HEK293 (cell line): ENCODE data around the gene IBTK.

Experiments used
- BCL11B ChIP-seq: fragments of 450-650 bp; formaldehyde crosslinking; IDR thresholded peaks from 2 replicates; pipeline ENCODE4 v1.5.1; 2016; ENCODE audit warnings: low read depth, missing biosample characterization, missing genetic modification characterization
- GFI1B ChIP-seq: fragments of 450-650 bp; formaldehyde crosslinking; IDR thresholded peaks from 2 replicates; pipeline ENCODE4 v1.5.1; 2016; ENCODE audit warnings: missing biosample characterization, missing genetic modification characterization
- MEIS1 ChIP-seq: sonication (generic); formaldehyde crosslinking; IDR thresholded peaks from 2 replicates; pipeline ENCODE4 v1.8.1; 2022; ENCODE audit warnings: missing genetic modification reagents, mild to moderate bottlenecking, borderline replicate concordance
- MZF1 ChIP-seq: fragments of 450-650 bp; formaldehyde crosslinking; IDR thresholded peaks from 2 replicates; pipeline ENCODE4 v1.5.1; 2017; ENCODE audit warnings: missing biosample characterization, missing genetic modification characterization, borderline replicate concordance
- OSR2 ChIP-seq: fragments of 450-650 bp; formaldehyde crosslinking; IDR thresholded peaks from 2 replicates; pipeline ENCODE4 v1.5.1; 2016; ENCODE audit warnings: missing biosample characterization, missing genetic modification characterization
- RBAK ChIP-seq: fragments of 450-650 bp; formaldehyde crosslinking; IDR thresholded peaks from 2 replicates; pipeline ENCODE4 v1.5.1; 2016; ENCODE audit warnings: missing biosample characterization, missing genetic modification characterization
- TRIM28 ChIP-seq: IDR thresholded peaks from 2 replicates; pipeline ENCODE4 v1.6.1; 2011; ENCODE audit warnings: low read length, control low read depth, borderline replicate concordance
- ZBTB21 ChIP-seq: fragments of 450-650 bp; formaldehyde crosslinking; IDR thresholded peaks from 2 replicates; pipeline ENCODE4 v1.5.1; 2017; ENCODE audit warnings: missing biosample characterization, missing genetic modification characterization
- ZNF10 ChIP-seq: fragments of 450-650 bp; formaldehyde crosslinking; IDR thresholded peaks from 2 replicates; pipeline ENCODE4 v1.5.1; 2017; ENCODE audit warnings: missing biosample characterization, missing genetic modification characterization
- ZNF114 ChIP-seq: fragments of 450-650 bp; formaldehyde crosslinking; IDR thresholded peaks from 2 replicates; pipeline ENCODE4 v1.5.0; 2017; ENCODE audit warnings: missing biosample characterization, missing genetic modification characterization
- ZNF140 ChIP-seq: fragments of 450-650 bp; formaldehyde crosslinking; IDR thresholded peaks from 2 replicates; pipeline ENCODE4 v1.5.1; 2016; ENCODE audit warnings: missing biosample characterization, missing genetic modification characterization
- ZNF19 ChIP-seq: fragments of 450-650 bp; formaldehyde crosslinking; IDR thresholded peaks from 2 replicates; pipeline ENCODE4; 2016; ENCODE audit warnings: missing biosample characterization, missing genetic modification characterization, low read depth
- ZNF2 ChIP-seq: fragments of 450-650 bp; formaldehyde crosslinking; IDR thresholded peaks from 2 replicates; pipeline ENCODE4 v1.5.1; 2016; ENCODE audit warnings: missing biosample characterization, missing genetic modification characterization
- ZNF239 ChIP-seq: fragments of 450-650 bp; formaldehyde crosslinking; IDR thresholded peaks from 2 replicates; pipeline ENCODE4 v1.5.1; 2016; ENCODE audit warnings: missing biosample characterization, missing genetic modification characterization
- ZNF266 ChIP-seq: fragments of 450-650 bp; formaldehyde crosslinking; IDR thresholded peaks from 2 replicates; pipeline ENCODE4 v1.5.1; 2016; ENCODE audit warnings: missing biosample characterization, missing genetic modification characterization, low read depth
- ZNF274 ChIP-seq, 2 experiments: fragments of 200-500 bp in 1 of 2; fragments of 450-650 bp in 1 of 2; sonication (Bioruptor generic) in 1 of 2; formaldehyde crosslinking in 1 of 2; IDR thresholded peaks; 2 replicates each; pipeline versions ENCODE4 v1.5.1 to v1.6.1; 2014 to 2016; ENCODE audit warnings: borderline replicate concordance in 1 of 2, inconsistent platforms in 1 of 2, low read length in 1 of 2, missing biosample characterization in 1 of 2, missing genetic modification characterization in 1 of 2
- ZNF335 ChIP-seq: fragments of 450-650 bp; formaldehyde crosslinking; conservative IDR thresholded peaks from 2 replicates; pipeline ENCODE4 v1.5.1; 2016; ENCODE audit warnings: missing biosample characterization, missing genetic modification characterization
- ZNF366 ChIP-seq: fragments of 450-650 bp; formaldehyde crosslinking; conservative IDR thresholded peaks from 2 replicates; pipeline ENCODE4 v1.5.1; 2016; ENCODE audit warnings: missing biosample characterization, missing genetic modification characterization
- ZNF558 ChIP-seq: fragments of 450-650 bp; formaldehyde crosslinking; IDR thresholded peaks from 2 replicates; pipeline ENCODE4 v1.5.1; 2016; ENCODE audit warnings: missing biosample characterization, missing genetic modification characterization
- ZNF830 ChIP-seq: fragments of 450-650 bp; IDR thresholded peaks from 2 replicates; pipeline ENCODE4 v1.5.0; 2018; ENCODE audit warnings: missing biosample characterization, missing genetic modification characterization, low read depth, mild to moderate bottlenecking, moderate library complexity
- ZNF843 ChIP-seq: fragments of 450-650 bp; formaldehyde crosslinking; IDR thresholded peaks from 2 replicates; pipeline ENCODE4 v1.5.1; 2016; ENCODE audit warnings: missing biosample characterization, missing genetic modification characterization
- ZXDB ChIP-seq: fragments of 450-650 bp; formaldehyde crosslinking; IDR thresholded peaks from 2 replicates; pipeline ENCODE4 v1.5.1; 2016; ENCODE audit warnings: missing biosample characterization, missing genetic modification characterization
- TF ChIP-seq, protein P1 (sequence below): fragments of 450-650 bp; formaldehyde crosslinking; IDR thresholded peaks from 2 replicates; pipeline ENCODE4 v1.5.1; 2016; ENCODE audit warnings: missing biosample characterization, missing genetic modification characterization
- TF ChIP-seq, protein P2 (sequence below): fragments of 450-650 bp; formaldehyde crosslinking; IDR thresholded peaks from 2 replicates; pipeline ENCODE4 v1.5.1; 2016; ENCODE audit warnings: missing biosample characterization, missing genetic modification characterization
- TF ChIP-seq, protein P3 (sequence below): fragments of 450-650 bp; formaldehyde crosslinking; IDR thresholded peaks from 2 replicates; pipeline ENCODE4 v1.5.1; 2016; ENCODE audit warnings: missing biosample characterization, missing genetic modification characterization
- TF ChIP-seq, protein P4 (sequence below): fragments of 450-650 bp; formaldehyde crosslinking; IDR thresholded peaks from 2 replicates; pipeline ENCODE4 v1.5.1; 2016; ENCODE audit warnings: missing biosample characterization, missing genetic modification characterization
- TF ChIP-seq, protein P5 (sequence below): fragments of 450-650 bp; formaldehyde crosslinking; IDR thresholded peaks from 2 replicates; pipeline ENCODE4 v1.5.1; 2016; ENCODE audit warnings: missing biosample characterization, missing genetic modification characterization
- TF ChIP-seq, protein P6 (sequence below): fragments of 450-650 bp; formaldehyde crosslinking; IDR thresholded peaks from 2 replicates; pipeline ENCODE4 v1.5.1; 2016; ENCODE audit warnings: missing biosample characterization, missing genetic modification characterization

Gene IBTK

DNA sequence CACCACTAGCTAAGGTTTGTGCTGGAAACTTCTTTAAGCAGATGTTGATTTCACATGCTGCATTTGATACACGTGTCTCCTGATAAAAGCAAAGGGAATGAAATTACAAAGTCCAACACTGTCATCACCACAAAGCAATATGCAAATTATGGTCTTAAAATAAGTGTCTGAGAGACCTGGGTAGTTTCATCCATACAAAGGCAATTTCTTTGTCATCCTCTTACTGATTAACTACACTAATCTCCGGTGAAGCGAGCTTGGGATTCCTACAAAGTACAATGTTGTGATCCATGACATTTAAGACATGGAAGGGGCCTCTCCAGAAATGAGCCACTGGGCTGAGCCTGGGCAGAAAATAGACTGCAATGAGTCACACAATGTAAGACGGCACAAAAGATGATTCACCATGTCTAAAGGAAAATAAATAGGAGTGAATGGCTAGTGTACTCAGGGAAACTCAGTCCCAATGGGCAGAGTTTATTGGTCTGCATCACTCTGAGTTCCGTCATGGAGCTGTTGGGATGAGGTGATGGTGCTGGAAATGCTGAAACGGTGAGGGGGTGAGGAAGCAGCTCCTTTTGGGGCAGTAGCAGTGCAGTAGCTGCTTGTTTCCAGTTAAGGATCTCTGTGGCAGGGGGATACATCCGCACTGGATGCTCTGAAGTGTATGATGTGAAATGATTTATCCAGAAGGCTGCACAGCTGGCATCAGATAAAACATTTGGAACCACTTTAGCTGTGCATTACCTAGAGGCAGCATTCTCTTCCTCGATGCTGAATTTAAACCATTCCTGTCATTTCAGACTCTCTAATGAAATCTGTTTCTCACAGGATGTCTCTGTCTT, 103.3 kb downstream of the IBTK start (continued):
- TF ChIP-seq, protein P1, sequence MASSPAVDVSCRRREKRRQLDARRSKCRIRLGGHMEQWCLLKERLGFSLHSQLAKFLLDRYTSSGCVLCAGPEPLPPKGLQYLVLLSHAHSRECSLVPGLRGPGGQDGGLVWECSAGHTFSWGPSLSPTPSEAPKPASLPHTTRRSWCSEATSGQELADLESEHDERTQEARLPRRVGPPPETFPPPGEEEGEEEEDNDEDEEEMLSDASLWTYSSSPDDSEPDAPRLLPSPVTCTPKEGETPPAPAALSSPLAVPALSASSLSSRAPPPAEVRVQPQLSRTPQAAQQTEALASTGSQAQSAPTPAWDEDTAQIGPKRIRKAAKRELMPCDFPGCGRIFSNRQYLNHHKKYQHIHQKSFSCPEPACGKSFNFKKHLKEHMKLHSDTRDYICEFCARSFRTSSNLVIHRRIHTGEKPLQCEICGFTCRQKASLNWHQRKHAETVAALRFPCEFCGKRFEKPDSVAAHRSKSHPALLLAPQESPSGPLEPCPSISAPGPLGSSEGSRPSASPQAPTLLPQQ: peak; percentile 62; the same call in 1 of the 2 replicates
- no peak for TF ChIP-seq ZNF114
- TF ChIP-seq, protein P2, sequence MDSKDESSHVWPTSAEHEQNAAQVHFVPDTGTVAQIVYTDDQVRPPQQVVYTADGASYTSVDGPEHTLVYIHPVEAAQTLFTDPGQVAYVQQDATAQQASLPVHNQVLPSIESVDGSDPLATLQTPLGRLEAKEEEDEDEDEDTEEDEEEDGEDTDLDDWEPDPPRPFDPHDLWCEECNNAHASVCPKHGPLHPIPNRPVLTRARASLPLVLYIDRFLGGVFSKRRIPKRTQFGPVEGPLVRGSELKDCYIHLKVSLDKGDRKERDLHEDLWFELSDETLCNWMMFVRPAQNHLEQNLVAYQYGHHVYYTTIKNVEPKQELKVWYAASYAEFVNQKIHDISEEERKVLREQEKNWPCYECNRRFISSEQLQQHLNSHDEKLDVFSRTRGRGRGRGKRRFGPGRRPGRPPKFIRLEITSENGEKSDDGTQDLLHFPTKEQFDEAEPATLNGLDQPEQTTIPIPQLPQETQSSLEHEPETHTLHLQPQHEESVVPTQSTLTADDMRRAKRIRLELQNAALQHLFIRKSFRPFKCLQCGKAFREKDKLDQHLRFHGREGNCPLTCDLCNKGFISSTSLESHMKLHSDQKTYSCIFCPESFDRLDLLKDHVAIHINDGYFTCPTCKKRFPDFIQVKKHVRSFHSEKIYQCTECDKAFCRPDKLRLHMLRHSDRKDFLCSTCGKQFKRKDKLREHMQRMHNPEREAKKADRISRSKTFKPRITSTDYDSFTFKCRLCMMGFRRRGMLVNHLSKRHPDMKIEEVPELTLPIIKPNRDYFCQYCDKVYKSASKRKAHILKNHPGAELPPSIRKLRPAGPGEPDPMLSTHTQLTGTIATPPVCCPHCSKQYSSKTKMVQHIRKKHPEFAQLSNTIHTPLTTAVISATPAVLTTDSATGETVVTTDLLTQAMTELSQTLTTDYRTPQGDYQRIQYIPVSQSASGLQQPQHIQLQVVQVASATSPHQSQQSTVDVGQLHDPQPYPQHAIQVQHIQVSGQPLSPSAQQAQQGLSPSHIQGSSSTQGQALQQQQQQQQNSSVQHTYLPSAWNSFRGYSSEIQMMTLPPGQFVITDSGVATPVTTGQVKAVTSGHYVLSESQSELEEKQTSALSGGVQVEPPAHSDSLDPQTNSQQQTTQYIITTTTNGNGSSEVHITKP (tag by site-specific recombination): peak; percentile 67
- no peak for TF ChIP-seq RBAK (tag by site-specific recombination)
- peak; percentile 71 for TF ChIP-seq TRIM28
- TF ChIP-seq ZNF843 (tag by site-specific recombination): peak; percentile 60
- TF ChIP-seq, protein P3, sequence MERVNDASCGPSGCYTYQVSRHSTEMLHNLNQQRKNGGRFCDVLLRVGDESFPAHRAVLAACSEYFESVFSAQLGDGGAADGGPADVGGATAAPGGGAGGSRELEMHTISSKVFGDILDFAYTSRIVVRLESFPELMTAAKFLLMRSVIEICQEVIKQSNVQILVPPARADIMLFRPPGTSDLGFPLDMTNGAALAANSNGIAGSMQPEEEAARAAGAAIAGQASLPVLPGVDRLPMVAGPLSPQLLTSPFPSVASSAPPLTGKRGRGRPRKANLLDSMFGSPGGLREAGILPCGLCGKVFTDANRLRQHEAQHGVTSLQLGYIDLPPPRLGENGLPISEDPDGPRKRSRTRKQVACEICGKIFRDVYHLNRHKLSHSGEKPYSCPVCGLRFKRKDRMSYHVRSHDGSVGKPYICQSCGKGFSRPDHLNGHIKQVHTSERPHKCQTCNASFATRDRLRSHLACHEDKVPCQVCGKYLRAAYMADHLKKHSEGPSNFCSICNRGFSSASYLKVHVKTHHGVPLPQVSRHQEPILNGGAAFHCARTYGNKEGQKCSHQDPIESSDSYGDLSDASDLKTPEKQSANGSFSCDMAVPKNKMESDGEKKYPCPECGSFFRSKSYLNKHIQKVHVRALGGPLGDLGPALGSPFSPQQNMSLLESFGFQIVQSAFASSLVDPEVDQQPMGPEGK (tag by site-specific recombination): peak; percentile 65
- peak; percentile 51 for TF ChIP-seq ZNF366 (tag by site-specific recombination)
- no peak for TF ChIP-seq ZNF140 (tag by site-specific recombination)
- no peak for TF ChIP-seq ZNF558 (tag by site-specific recombination)
- peak; percentile 61 for TF ChIP-seq ZXDB (tag by site-specific recombination)
- TF ChIP-seq MEIS1 (CRISPR knock-in tag): no peak
- TF ChIP-seq, protein P4, sequence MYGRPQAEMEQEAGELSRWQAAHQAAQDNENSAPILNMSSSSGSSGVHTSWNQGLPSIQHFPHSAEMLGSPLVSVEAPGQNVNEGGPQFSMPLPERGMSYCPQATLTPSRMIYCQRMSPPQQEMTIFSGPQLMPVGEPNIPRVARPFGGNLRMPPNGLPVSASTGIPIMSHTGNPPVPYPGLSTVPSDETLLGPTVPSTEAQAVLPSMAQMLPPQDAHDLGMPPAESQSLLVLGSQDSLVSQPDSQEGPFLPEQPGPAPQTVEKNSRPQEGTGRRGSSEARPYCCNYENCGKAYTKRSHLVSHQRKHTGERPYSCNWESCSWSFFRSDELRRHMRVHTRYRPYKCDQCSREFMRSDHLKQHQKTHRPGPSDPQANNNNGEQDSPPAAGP (tag by site-specific recombination): peak; percentile 76
- TF ChIP-seq ZNF19 (tag by site-specific recombination): no peak
- TF ChIP-seq, protein P5, sequence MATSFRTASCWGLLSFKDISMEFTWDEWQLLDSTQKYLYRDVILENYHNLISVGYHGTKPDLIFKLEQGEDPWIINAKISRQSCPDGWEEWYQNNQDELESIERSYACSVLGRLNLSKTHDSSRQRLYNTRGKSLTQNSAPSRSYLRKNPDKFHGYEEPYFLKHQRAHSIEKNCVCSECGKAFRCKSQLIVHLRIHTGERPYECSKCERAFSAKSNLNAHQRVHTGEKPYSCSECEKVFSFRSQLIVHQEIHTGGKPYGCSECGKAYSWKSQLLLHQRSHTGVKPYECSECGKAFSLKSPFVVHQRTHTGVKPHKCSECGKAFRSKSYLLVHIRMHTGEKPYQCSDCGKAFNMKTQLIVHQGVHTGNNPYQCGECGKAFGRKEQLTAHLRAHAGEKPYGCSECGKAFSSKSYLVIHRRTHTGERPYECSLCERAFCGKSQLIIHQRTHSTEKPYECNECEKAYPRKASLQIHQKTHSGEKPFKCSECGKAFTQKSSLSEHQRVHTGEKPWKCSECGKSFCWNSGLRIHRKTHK (tag by site-specific recombination): 0 out of 2 replicates have a peak, but pooled peaks have one; percentile 3
- peak; percentile 59 for TF ChIP-seq ZNF335
- TF ChIP-seq ZNF274 (IDR thresholded peaks at IDR 0.05; ENCODE audit: low read length): no peak
- no peak for TF ChIP-seq ZNF274 (tag by site-specific recombination; IDR thresholded peaks at IDR 0.05; ENCODE audit: borderline replicate concordance)
- TF ChIP-seq, protein P6, sequence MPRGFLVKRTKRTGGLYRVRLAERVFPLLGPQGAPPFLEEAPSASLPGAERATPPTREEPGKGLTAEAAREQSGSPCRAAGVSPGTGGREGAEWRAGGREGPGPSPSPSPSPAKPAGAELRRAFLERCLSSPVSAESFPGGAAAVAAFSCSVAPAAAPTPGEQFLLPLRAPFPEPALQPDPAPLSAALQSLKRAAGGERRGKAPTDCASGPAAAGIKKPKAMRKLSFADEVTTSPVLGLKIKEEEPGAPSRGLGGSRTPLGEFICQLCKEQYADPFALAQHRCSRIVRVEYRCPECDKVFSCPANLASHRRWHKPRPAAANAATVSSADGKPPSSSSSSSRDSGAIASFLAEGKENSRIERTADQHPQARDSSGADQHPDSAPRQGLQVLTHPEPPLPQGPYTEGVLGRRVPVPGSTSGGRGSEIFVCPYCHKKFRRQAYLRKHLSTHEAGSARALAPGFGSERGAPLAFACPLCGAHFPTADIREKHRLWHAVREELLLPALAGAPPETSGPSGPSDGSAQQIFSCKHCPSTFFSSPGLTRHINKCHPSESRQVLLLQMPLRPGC (tag by site-specific recombination): peak; percentile 97
- TF ChIP-seq MZF1 (tag by site-specific recombination): no peak
- no peak for TF ChIP-seq ZNF239 (tag by site-specific recombination)
- peak; percentile 57; the same call in 1 of the 2 replicates for TF ChIP-seq ZNF2 (tag by site-specific recombination)
- no peak for TF ChIP-seq GFI1B (tag by site-specific recombination)
- TF ChIP-seq ZBTB21: peak; percentile 61
- peak; percentile 98 for TF ChIP-seq OSR2 (tag by site-specific recombination)
- no peak for TF ChIP-seq ZNF266
- peak; percentile 84 for TF ChIP-seq ZNF10
- no peak for TF ChIP-seq BCL11B (tag by site-specific recombination)
- no peak for TF ChIP-seq ZNF830 (tag by site-specific recombination)
